Uterus (tissue), 2 donors: ENCODE results near the gene LYPD6B.

ENCODE experiments used
- CTCF ChIP-seq, 4 experiments: fragments of 200-600 bp in 2 of 4; fragments of 450-650 bp in 2 of 4; sonication (generic) in 2 of 4; IDR thresholded peaks; one replicate each; pipeline ENCODE4 v1.5.1; 2016 to 2019; ENCODE audit warnings: antibody characterized with exemption in 4 of 4, mild to moderate bottlenecking in 2 of 4, moderate library complexity in 1 of 4
- POLR2A ChIP-seq, 2 donors: fragments of 450-650 bp; IDR thresholded peaks; one replicate each; pipeline ENCODE4 v1.6.1; 2016; ENCODE audit warnings: antibody characterized with exemption in 2 of 2, mild to moderate bottlenecking in 1 of 2, moderate library complexity in 1 of 2

DNA sequence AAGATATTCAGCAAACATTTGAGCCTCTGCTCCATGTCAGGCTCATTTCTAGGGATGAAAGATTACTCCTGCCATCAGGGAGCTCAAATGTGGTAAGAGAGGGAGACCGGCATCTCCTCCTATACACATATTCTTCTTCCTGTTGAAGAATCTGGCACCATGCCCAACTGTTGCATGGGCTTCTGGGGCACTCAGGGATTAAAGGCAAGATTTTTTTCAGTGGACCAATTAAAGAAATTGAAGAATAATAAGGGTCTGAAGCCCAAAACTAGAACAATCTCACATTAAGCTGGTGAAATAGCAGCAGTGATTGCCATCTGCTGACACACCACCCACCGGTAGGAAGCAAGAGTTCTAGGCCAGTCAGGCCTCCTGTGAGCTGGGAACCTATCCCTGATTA is 146.5 kb downstream of the LYPD6B start:
- TF ChIP-seq CTCF (IDR thresholded peaks at IDR 0.05) = no peak
- no peak for TF ChIP-seq POLR2A (IDR thresholded peaks at IDR 0.05)
